Keratinocyte (primary cell): ENCODE data around the gene B9D1. TPM values are rescaled to one million over a fixed set of nuclear protein-coding genes. Genes with fewer than 3 reads are reported as not detected.

ENCODE experiments used
- DNase-seq: peaks from one replicate; pipeline ENCODE4 v3.0.0-alpha.2; 2011; ENCODE audit warnings: low read depth, missing footprints, low spot score
- FAIRE-seq: peaks from 2 replicates; lab custom pipeline; 2011; peaks lifted over from hg19 to GRCh38; lab: Jason Lieb, UNC
- H2AFZ ChIP-seq: 2 replicates; pipeline ENCODE4 v1.6.0; 2012; ENCODE audit warnings: low read length, control low read depth, inconsistent platforms; ENCODE audit not compliant: control insufficient read depth
- H3K27ac ChIP-seq: 2 replicates; pipeline ENCODE4 v1.5.1; 2011; ENCODE audit warnings: low read length; ENCODE audit not compliant: control insufficient read depth, insufficient read depth
- H3K27me3 ChIP-seq: 3 replicates; pipeline ENCODE4 v1.6.0; 2011; ENCODE audit warnings: low read length; ENCODE audit not compliant: control insufficient read depth, insufficient read depth; ENCODE audit errors: extremely low read depth
- H3K36me3 ChIP-seq, 2 experiments: 2 replicates in 1 of 2; 3 replicates in 1 of 2; pipeline ENCODE4 v1.5.1; 2011; ENCODE audit warnings: low read length in 2 of 2, mild to moderate bottlenecking in 1 of 2; ENCODE audit not compliant: control insufficient read depth in 2 of 2, insufficient read depth in 2 of 2; ENCODE audit errors: extremely low read depth in 1 of 2
- H3K4me1 ChIP-seq: 3 replicates; pipeline ENCODE4 v1.5.1; 2011; ENCODE audit warnings: low read length; ENCODE audit not compliant: control insufficient read depth, insufficient read depth; ENCODE audit errors: extremely low read depth
- H3K4me2 ChIP-seq: 3 replicates; pipeline ENCODE4 v1.6.0; 2011; ENCODE audit warnings: low read depth, low read length; ENCODE audit not compliant: control insufficient read depth, insufficient read depth; ENCODE audit errors: extremely low read depth
- H3K4me3 ChIP-seq, 3 experiments: fragments of 200-600 bp in 1 of 3; sonication (generic) in 1 of 3; 2 replicates in 2 of 3; 3 replicates in 1 of 3; pipeline ENCODE4 v1.5.1; 2011 to 2016; ENCODE audit warnings: low read length in 3 of 3, mild to moderate bottlenecking in 3 of 3, control low read depth in 2 of 3, inconsistent platforms in 1 of 3, low read depth in 1 of 3, mixed read lengths in 1 of 3, mixed run types in 1 of 3, moderate library complexity in 1 of 3; ENCODE audit not compliant: control insufficient read depth in 2 of 3, insufficient read depth in 2 of 3; ENCODE audit errors: extremely low read depth in 1 of 3
- H3K79me2 ChIP-seq: 2 replicates; pipeline ENCODE4 v1.6.0; 2012; ENCODE audit warnings: low read length; ENCODE audit not compliant: control insufficient read depth, insufficient read depth
- H3K9ac ChIP-seq: 3 replicates; pipeline ENCODE4 v1.6.0; 2011; ENCODE audit warnings: low read length; ENCODE audit not compliant: control insufficient read depth, insufficient read depth; ENCODE audit errors: extremely low read depth
- H3K9me1 ChIP-seq: 3 replicates; pipeline ENCODE4 v1.6.0; 2011; ENCODE audit warnings: low read length; ENCODE audit not compliant: control insufficient read depth, insufficient read depth; ENCODE audit errors: extremely low read depth
- H3K9me3 ChIP-seq: 2 replicates; pipeline ENCODE4 v1.5.1; 2012; ENCODE audit warnings: low read depth, low read length; ENCODE audit not compliant: control insufficient read depth
- H4K20me1 ChIP-seq: 3 replicates; pipeline ENCODE4 v1.6.0; 2011; ENCODE audit warnings: low read length; ENCODE audit not compliant: control insufficient read depth, insufficient read depth; ENCODE audit errors: extremely low read depth
- EZH2 ChIP-seq: IDR thresholded peaks from one replicate; pipeline ENCODE4 v1.6.1; 2012; ENCODE audit warnings: inconsistent platforms, mild to moderate bottlenecking, low read length, moderate library complexity
- dilution Hi-C: fragments of 300-500 bp; cut with MboI; formaldehyde crosslinking; loops from one replicate; pipeline ENCODE4 v1.7.0; 2020; ENCODE audit warnings: low sequenced_read_pairs; ENCODE audit not compliant: extremely low pct_ligation_motif_present
- polyA plus RNA-seq, 5 experiments: library from polyadenylated mRNA; depleted of rRNA in 3 of 5; stranded (reverse) in 3 of 5; stranded (forward) in 1 of 5; unstranded in 1 of 5; fragments of >200 nt; gene quantifications; 1 replicate in 1 of 5; 2 replicates in 3 of 5; 3 replicates in 1 of 5; pipeline versions ENCODE4 v1.2.1 to v1.2.3, GENCODE V29; 2011 to 2012; ENCODE audit warnings: missing spikeins in 2 of 5, low read depth in 1 of 5, low replicate concordance in 1 of 5
- TF ChIP-seq, protein P1 (sequence below), 3 experiments: IDR thresholded peaks in 1 of 3; conservative IDR thresholded peaks in 1 of 3; optimal IDR thresholded peaks in 1 of 3; 2 replicates in 2 of 3; 3 replicates in 1 of 3; pipeline versions ENCODE3 to v1.5.1; 2011; ENCODE audit warnings: low read length in 3 of 3, mild to moderate bottlenecking in 3 of 3, moderate library complexity in 2 of 3, control low read depth in 1 of 3, inconsistent platforms in 1 of 3; ENCODE audit not compliant: insufficient read depth in 2 of 3; ENCODE audit errors: extremely low read depth in 1 of 3

B9D1 gene
- polyA plus RNA-seq, 1 donor (not counting 4 experiments of a cell fraction or from before 2014, with no cell fraction given) = 30.3 TPM

DNA sequence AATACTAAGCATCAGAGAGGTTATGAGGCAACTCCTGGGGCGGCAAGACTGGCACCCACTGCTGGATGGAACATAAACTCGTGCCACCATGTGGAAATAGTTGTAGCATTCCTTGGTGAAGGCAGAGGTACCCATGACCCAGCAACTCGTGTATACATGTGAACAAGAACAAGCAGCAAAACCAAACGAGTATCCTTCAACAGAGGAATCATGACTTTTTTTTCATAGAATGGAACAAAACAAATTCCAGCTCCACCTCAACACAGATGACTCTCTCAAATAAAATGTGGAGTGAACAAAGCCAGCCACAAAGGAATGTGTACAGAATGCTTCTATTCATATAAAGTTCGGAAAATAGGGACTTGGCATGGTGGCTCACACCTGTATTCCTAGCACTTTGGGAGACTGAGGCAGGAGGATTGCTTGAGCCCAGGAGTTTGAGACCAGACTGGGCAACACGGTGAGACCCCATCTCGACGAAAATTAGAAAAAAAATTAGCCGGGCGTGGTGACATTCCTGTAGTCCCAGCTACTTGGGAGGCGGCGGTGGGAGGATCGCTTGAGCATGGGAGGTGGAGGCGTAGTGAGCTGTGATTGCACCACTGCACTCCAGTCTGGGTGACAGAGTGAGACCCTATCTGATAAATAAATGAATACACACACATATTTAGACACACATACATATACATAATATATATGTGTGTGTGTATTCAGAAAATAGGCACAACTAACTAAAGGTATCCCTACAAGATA lies 35.3 kb downstream of the B9D1 start:
- DNase-seq = peak; percentile 57
- H3K36me3 ChIP-seq = peaks cover 3 to 17% of the 10 kb centered on the region in 2 experiments
- peak; percentile 96 for FAIRE-seq
- no peak overlapping the region for H3K4me3 ChIP-seq
- no peak overlapping the region for H3K9ac ChIP-seq
- H3K27me3 ChIP-seq = no peaks in the 10 kb centered on the region
- peaks cover 20% of the 10 kb centered on the region for H3K4me1 ChIP-seq
- H3K27ac ChIP-seq = peak overlapping the region; percentile 34
- dilution Hi-C loops = no loop called here
- peaks cover 5% of the 10 kb centered on the region for H3K9me1 ChIP-seq
- H3K79me2 ChIP-seq = no peaks in the 10 kb centered on the region
- H3K9me3 ChIP-seq = no peaks in the 10 kb centered on the region
- TF ChIP-seq, protein P1, sequence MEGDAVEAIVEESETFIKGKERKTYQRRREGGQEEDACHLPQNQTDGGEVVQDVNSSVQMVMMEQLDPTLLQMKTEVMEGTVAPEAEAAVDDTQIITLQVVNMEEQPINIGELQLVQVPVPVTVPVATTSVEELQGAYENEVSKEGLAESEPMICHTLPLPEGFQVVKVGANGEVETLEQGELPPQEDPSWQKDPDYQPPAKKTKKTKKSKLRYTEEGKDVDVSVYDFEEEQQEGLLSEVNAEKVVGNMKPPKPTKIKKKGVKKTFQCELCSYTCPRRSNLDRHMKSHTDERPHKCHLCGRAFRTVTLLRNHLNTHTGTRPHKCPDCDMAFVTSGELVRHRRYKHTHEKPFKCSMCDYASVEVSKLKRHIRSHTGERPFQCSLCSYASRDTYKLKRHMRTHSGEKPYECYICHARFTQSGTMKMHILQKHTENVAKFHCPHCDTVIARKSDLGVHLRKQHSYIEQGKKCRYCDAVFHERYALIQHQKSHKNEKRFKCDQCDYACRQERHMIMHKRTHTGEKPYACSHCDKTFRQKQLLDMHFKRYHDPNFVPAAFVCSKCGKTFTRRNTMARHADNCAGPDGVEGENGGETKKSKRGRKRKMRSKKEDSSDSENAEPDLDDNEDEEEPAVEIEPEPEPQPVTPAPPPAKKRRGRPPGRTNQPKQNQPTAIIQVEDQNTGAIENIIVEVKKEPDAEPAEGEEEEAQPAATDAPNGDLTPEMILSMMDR (optimal IDR thresholded peaks at IDR 0.05 in 1 of 3, IDR thresholded peaks at IDR 0.05 in 1 of 3, conservative IDR thresholded peaks at IDR 0.05 in 1 of 3; ENCODE audit: extremely low read depth in 1 of 3, insufficient read depth in 2 of 3, low read length in 3 of 3) = peak; percentile 4 to 56 (median 12)
- TF ChIP-seq EZH2 = no peak
- no peaks in the 10 kb centered on the region for H4K20me1 ChIP-seq
- no peak overlapping the region for H2AFZ ChIP-seq
- peak overlapping the region; percentile 19 for H3K4me2 ChIP-seq

DNA sequence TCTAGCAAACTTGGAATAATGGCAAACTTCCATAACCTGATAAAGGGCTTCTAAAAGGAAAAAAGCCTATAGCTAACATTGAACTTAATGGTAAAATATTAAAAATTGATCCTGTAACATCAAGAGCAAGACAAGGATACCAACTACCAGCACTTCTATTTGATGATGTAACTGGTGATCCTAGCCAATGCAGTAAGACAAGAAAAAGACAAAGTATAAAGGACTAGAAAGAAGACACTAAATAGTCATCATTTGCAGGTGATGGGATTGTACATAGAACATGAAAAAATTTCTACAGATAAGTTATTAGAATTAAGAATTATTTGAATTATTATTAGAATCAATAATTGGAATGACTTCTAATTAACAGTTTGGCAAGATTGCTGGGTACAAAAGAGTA lies 37.0 kb downstream of the B9D1 start:
- H3K9me3 ChIP-seq = no peaks in the 10 kb centered on the region
- H3K4me2 ChIP-seq = no peak overlapping the region
- no peak overlapping the region for H3K9ac ChIP-seq
- H4K20me1 ChIP-seq = no peaks in the 10 kb centered on the region
- peak; percentile 13 for FAIRE-seq
- no peaks in the 10 kb centered on the region for H3K27me3 ChIP-seq
- H3K9me1 ChIP-seq = no peaks in the 10 kb centered on the region
- H3K27ac ChIP-seq = no peak overlapping the region
- H3K36me3 ChIP-seq = peaks cover 9 to 22% of the 10 kb centered on the region in 2 experiments
- no peak overlapping the region for H3K4me3 ChIP-seq
- H3K4me1 ChIP-seq = peaks cover 14% of the 10 kb centered on the region
- TF ChIP-seq EZH2 = no peak
- TF ChIP-seq, protein P1 (optimal IDR thresholded peaks at IDR 0.05 in 1 of 3, IDR thresholded peaks at IDR 0.05 in 1 of 3, conservative IDR thresholded peaks at IDR 0.05 in 1 of 3; ENCODE audit: extremely low read depth in 1 of 3, insufficient read depth in 2 of 3, low read length in 3 of 3) = no peak
- no peaks in the 10 kb centered on the region for H3K79me2 ChIP-seq
- no peak overlapping the region for H2AFZ ChIP-seq
- DNase-seq = no peak
- dilution Hi-C loops = no loop called here
